HEK293T (cell line): ENCODE measurements around the gene HBQ1.

Experiments used
- ARNT ChIP-seq: fragments of 450-650 bp; IDR thresholded peaks from 2 replicates; pipeline ENCODE4 v1.6.1; 2017; ENCODE audit warnings: mild to moderate bottlenecking
- BHLHE40 ChIP-seq: fragments of 450-650 bp; IDR thresholded peaks from 2 replicates; pipeline ENCODE4 v1.6.1; 2016; ENCODE audit warnings: mild to moderate bottlenecking, moderate library complexity, borderline replicate concordance
- CTBP1 ChIP-seq: fragments of 450-650 bp; IDR thresholded peaks from 2 replicates; pipeline ENCODE4 v1.6.1; 2016; ENCODE audit warnings: borderline replicate concordance
- ELF4 ChIP-seq: fragments of 450-650 bp; IDR thresholded peaks from 2 replicates; pipeline ENCODE4 v1.6.1; 2017; ENCODE audit warnings: antibody characterized with exemption
- FOXA1 ChIP-seq: fragments of 450-650 bp; IDR thresholded peaks from 2 replicates; pipeline ENCODE4 v1.6.1; 2016; ENCODE audit warnings: mild to moderate bottlenecking
- FOXK2 ChIP-seq: fragments of 450-650 bp; IDR thresholded peaks from 2 replicates; pipeline ENCODE4 v1.6.1; 2016; ENCODE audit warnings: mild to moderate bottlenecking
- FOXM1 ChIP-seq: fragments of 450-650 bp; IDR thresholded peaks from 2 replicates; pipeline ENCODE4 v1.6.1; 2017; ENCODE audit warnings: mild to moderate bottlenecking, borderline replicate concordance
- HDGF ChIP-seq: fragments of 450-650 bp; IDR thresholded peaks from 2 replicates; pipeline ENCODE4 v1.6.1; 2017; ENCODE audit warnings: antibody characterized with exemption, borderline replicate concordance
- NFRKB ChIP-seq: fragments of 450-650 bp; IDR thresholded peaks from 2 replicates; pipeline ENCODE4 v1.6.1; 2016; ENCODE audit warnings: mild to moderate bottlenecking, moderate library complexity
- PKNOX1 ChIP-seq: fragments of 450-650 bp; IDR thresholded peaks from 2 replicates; pipeline ENCODE4 v1.6.1; 2016
- SP1 ChIP-seq: fragments of 450-650 bp; IDR thresholded peaks from 2 replicates; pipeline ENCODE4 v1.6.1; 2017
- SUZ12 ChIP-seq: fragments of 450-650 bp; IDR thresholded peaks from 2 replicates; pipeline ENCODE4 v1.6.1; 2016; ENCODE audit warnings: mild to moderate bottlenecking
- TARDBP ChIP-seq: fragments of 450-650 bp; IDR thresholded peaks from 2 replicates; pipeline ENCODE4 v1.6.1; 2016

GRCh38 chr16:155031-155398 lies 25.2 kb upstream of the HBQ1 start:
- TF ChIP-seq PKNOX1 (no peak), BHLHE40 (no peak), SP1 (no peak), FOXA1 (no peak), FOXM1 (no peak), HDGF (no peak), ARNT (no peak), TARDBP (no peak), CTBP1 (no peak), SUZ12 (no peak), NFRKB (no peak), FOXK2 (no peak), ELF4 (no peak)
